DMS53 treated with DMSO at 0.1 percent for 48 hours (cell line): ENCODE measurements around the gene FAM222A.

Experiments used
- DNase-seq: peaks from one replicate; lab custom pipeline; 2025; ENCODE audit not compliant: unreplicated experiment; lab: John Stamatoyannopoulos, UW

The FAM222A gene

DNA sequence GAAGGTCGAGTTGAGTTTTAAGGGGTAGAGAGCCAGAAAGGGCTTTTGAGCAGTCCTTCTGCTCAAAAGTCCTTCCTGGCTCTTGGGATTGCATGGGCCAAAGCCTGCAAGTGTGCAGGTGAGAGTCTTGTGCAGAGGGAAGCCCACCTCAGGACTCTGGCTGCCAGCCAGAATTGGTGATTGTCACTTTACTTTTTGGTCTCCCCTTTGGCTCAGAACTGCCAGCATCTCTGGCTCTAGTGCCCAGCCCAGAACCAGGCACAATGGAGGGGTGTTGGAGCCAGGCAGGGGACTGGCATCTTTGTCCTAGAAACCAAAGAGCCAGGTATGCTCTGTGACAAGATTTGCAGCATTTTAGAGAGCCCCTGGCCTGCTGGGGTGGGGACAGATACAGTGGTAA is 23.5 kb downstream of the FAM222A start:
- no peak for DNase-seq

DNA sequence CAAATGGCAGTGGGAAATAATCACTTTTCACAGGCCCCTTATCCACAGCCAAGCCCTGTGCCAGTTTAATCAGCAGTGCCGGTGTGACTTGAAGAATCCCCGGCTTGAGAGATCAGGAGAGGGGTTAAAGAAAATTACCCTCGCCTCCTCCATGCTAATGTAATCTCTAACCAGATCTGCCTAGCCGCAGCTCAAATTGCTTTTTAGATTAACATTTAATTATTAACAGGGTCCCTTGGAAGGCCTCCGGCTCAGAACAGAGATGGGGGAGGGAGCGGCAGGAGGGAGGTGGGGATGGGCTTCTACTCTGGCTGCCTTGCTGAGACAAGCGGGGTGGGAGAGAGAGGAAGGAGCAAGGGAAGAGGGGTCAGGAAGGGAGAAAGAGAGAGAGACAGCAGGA is 24.0 kb downstream of the FAM222A start:
- peak; percentile 6 for DNase-seq

DNA sequence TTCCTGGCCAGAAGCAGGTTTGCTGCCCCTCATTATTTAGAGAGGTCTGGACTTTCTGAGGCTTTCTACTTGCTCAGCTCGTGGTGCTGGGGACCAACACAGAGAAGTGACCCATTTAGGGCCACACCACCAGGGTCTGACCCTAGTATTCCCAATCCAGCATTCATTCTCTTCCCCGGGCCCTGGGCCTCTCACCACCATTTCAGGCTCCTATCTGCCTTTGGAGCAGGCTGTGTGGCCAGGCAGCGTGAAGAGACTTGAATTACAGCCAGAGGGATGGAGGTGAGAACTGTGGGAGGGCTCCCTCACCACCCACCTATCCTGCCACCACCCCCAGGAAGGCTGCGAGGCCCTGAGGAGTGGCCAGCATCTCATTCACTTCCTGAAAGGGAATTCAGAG is 24.6 kb downstream of the FAM222A start:
- DNase-seq: no peak

DNA sequence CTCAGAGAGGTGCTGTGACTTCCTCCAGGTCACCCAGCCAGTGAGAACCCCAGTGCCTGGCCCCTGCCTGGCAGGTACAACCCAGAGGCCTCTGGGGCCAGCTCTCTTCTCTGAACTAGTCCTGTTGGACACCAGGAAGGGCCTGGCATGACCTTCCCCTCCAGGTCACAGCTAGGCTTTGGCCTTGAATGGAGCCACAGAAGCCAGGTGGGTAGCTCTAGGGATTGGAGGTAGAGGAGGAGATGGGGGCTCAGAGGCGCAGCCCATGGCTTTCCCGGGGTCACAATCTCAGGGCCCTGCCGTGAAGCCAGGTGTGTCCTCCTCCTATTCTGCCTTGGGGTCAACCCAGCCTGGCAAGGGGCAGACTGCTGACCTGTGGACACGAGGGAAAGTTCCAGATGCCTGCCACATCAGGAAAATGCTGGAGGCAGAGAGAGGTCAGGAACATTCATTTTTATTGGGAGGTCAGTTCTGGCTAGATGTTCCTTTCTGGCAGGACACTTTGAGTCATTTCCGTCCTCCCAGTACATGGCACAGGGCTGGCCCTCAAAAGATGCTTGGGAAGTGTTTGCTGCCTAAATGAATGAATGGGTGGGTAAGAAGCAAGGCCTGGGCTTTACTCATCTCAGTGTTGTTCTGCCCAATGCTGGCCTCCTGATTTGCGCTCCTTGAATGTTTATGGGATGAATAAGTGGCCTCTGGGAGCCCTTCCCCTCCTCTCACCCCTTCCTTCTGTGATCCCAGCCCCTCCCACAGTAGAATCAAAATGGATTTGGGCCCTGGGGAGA is 25.4 kb downstream of the FAM222A start:
- no peak for DNase-seq

DNA sequence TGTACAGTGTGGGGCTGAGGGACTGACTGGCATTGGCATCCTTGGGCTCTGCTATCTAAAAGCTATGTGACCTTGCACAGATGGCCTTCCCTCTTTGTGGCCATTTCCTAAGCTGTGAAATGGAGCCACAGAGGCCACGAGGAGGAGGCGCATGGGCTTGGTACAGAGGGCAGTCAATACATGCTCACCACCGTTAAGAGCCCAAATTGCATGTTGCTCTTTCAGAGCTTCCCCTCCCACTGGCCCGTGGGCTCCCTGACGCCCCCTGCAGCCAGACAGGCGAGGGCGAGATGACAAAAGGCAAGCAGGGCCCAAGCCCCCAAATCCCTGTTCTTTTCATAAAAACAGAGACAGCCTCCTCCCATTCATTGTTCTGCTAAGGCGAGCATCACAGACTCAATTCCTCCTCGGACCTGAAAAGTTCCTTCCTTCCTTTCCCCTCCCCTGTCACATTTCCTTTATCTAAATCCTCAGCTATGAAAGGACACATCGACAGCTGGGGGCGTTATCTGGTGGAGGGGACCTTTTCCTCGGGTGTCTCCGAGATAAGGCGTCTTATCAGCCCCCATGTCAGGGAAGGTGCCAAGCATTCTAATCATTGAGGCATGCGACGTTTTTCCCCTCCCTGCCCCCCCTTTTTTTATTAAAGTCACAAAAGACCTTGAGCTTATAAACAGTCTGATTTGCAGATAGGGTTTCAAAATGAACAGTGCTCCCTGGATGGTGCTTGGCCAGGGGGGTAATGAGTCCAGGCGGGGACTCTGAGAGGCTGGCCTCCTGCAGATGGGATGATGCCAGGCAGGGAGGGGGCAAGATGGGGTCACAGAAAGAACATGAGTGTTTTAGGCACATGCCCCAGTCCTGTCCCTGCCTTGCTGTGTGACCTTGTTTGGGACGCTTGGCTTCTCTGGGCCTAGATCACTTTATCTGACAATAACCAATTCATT is 26.4 kb downstream of the FAM222A start:
- no peak for DNase-seq

DNA sequence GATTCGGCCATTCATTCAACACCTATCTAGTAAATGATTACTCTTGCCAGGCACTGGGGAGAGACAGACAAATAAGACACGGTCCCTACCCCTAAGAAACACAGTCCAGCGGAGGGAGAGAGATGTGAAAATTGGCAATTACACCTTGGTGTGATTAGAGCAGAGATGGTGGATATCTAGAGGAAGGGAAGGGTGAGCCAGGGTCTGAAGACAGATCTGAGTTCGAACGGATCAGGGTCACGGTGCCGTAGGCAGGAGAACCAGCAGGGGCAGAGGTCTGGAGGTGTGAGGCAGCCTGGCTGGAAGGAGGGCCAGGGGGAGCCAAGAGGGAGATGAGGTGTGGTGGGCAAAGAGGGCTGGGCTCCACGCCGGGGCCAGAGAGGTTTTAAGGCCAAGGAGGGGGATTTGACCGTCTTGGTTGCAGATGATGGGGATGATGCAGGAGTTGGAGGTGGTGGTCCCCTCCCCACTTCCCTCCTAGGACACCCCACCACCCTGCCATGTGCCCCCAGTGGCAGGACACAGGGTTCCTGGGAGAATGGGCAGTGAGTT is 27.1 kb downstream of the FAM222A start:
- no peak for DNase-seq

DNA sequence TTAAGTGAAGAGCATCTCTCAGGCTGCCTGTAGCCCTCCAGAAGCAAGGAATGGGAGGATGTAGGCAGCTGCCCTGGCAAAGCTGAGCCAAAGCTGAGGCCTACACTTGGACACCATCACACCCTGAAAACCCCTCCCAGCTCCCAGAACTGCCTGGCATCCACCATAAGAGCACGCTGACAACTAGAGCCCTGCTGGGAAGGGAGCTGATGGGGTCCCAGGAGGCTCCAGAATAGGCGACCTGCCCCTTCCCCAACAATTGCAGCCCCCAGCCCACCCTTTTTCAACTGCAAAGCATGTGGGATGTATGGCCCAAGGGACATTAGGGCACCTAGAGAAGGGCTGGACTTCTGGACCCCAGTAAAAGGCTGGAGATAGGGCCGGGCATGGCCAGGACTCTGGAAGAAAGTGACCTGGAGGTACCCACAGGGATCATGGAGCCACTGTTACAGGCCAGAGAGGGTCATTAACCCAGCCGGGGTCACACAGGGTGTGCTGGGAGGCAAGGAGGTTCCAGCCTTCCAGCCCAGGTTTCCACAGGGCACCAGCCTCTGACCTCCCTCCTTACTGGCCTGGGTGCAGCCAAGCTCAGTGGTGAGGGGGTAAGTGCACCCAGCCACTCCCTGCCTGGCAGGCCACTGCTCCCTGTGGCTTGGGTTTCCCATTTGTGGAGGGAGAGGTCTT is 27.8 kb downstream of the FAM222A start:
- no peak for DNase-seq

DNA sequence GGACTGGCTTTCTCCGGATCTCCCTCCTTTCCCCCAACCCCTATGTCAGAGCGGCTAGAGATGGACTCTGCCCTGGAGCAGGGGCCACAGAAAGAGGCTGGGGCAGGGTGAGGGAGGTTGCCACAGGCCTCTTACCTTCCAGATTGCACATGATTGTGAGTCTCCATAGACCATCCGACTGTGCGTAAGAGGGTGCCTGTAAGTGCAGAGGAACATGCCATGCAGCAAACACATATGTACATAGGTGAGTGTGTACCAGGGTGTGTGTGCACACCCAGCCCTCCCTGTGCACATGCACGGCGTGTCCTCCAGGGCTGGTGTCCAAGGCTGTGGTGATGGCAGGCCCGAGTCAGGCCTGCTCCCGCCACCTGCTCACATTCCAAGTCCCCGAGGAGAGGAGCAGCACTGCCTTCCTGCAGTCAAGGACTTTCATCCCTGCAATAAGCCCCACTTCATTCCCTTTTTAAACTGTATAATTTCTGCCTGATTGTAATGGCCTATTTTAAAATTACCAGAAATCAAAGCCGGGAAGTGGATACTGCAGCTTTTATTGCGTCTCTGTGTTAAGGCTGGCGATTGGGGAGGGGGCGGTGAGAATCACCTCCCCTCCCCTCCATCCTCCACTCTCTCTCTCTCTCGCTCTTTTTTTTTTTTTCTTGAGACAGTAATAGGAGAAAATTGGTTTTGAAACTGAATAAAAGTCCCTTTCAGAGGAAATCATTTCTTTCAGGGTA is 28.5 kb downstream of the FAM222A start:
- no peak for DNase-seq

DNA sequence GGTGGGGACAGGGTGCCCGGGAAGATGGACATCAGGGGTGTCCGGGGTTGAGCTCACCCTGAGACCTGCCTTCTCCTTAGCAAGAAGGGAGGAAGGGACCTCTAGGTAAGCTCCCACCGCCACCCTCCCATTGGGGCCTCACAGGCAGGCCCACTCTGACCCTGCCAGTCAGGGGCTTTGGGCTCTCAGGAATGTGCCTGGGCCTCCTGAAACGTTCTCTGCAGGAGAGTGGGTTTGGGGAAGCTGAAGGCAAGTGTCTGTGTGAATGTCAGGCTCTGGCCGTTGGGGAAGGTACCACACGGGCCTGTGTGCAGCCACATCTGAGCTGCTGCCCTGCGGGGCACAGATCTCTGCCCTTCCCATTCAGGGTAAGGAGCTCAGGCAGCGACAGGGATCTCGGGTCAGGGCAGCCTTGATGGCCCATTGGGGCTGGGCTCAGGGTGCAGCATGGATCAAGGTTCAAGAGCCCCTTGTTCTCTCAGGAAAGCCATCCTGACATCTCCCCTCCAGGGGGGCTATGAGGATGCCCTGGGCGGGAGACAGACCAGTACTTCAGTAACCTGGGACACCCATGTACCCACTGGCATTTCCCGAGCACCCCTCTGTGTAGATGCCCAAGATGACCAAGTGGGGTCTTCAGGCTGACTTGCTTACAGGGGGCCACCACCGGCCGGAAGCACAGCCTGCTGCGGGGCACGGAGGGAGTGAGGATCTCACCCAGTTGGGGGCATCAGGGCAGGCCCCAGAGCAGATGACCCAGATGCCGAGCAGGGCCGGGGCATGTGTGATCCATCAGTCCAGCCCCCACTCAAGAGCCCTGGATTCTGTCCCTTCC is 29.7 kb downstream of the FAM222A start:
- DNase-seq: no peak

DNA sequence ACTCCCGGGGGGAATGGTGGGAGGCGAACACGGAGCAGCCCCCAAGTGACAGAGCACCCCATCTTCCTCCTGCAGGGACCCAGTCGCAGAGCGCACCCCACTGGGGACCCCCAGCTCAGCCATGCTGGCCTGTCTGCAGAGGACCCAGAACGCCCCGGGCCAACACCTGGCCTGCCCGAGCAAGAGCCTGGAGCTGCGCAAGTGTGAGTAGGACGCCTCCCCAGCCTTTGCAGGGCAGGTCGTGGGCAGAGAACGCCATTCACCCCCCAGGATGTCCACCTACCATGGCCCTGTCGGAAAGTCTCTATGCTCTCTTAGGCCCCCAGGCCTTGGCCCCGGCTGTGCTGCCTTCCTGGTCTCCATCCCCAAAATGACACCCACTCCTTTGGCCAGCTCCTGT is 30.4 kb downstream of the FAM222A start:
- no peak for DNase-seq

DNA sequence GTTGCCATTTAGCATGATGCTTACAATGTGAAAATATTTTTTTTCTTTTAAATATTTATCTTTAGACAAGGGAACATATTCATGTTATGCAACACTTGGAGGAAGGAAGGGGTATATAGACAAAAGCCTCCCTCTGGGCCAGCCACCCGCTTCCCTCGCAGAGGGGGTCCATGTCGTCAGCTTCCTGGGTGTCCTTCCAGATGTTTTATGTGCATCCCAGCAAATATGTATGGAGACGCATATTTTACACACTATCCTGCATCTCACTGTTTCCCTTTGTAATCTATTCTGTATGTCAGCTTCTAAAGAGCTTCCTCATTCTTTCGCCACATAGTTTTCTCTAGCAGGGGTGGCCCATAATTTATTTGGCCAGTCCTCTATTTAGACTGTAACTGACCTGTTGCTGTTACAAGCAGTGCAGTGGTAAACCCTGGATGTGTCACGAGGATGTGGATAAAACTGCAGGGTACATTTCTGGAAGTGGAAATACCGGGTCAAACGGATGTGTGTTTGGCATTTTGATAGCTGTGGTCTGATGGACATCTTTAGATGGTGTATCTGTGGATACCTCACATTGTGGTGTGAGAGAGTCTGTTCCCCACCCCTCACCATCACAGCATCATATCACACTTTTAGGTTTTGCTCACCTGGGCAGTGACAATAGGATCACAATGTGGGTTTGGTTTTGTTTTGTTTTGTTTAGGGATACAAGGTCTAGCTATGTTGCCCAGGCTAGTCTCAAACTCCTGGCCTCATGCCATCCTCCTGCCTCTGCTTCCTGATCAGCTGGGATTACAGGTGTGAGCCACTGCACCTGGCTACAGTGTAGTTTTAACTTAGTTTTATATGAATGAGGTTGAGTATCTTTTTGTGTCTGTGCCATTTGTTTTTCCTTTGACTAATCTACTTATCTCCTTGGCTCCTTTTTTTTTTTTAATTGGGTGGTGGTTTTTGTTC is 31.6 kb downstream of the FAM222A start:
- DNase-seq: no peak

DNA sequence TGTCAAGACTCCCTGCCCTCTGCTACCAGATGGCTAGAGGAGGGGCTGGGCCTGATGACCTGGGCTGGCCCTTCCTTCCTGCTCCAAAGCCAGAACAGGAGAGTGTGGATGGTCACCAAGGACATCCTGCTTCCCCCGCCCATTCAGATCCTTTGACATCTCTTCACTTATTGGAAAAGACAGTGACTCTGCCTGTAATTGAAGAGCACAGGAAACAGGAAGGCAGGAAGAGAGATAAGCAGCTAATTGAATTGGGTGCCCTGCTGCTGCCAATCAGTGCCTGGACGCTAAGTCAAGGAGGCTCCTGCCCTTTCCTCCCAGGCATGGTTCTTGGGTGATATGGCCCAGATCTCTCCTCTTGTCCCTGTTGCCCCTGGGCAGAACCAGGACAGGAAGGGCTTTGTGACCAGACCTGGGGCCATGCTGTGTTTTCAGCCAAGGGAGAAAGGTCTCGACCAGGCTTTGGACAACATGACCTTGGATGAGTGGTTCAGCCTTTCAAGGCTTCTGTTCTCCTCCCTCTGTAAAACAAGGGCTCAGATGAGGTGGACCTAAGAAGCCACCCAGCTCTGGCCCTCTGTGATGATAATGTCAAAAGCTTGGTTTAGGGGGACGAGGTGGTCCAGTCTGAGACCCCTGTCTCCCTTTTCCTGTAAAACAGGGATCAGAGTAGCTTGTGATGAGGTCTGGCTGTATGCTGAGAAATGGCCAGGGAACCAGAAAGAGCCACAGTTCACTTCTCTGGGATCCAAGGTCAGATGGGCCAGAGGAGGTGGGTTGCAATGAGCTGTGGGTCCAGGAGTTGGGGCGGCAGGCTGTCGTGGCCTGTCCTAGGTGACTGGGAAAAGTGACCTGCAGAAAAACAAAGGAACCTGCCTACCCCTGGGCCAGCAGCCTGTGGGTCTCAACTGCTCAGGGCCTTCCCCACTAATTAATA is 38.8 kb downstream of the FAM222A start:
- no peak for DNase-seq

DNA sequence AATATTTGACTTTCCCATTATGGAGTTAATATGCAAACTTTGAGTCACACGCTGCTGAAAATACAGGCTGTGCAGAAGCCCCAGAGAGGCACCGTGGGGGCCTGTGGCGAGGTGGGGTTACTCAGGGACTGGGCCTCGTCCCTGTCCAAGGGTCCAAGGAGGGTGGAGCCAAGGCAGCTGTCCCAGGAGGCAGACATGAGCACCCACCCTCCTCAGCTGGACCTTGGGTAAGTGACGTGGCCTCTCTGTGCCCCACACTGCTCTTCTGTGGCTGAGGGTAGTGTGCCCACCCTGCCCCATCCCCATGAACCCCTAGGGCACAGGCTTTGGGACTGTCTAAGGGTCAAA is 39.4 kb downstream of the FAM222A start:
- no peak for DNase-seq

DNA sequence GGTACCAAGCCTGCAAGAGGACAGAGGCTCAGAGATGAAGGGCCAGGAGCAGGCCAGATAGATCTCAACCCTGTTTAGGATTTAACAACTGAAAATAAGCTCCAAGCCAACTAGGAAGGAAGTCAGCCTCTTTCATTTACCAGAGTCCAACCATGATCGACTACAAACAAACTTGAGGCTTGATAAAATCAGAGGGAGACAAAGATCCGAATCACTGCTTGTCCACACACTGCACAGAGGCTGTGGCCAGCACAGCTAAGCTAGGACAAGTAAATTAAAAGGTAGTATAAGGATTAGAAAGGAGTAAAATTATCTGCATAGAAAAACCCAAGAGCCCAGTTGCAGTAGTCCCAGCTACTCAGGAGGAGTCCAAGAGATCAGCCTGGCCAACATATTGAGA is 40.3 kb downstream of the FAM222A start:
- DNase-seq: no peak

DNA sequence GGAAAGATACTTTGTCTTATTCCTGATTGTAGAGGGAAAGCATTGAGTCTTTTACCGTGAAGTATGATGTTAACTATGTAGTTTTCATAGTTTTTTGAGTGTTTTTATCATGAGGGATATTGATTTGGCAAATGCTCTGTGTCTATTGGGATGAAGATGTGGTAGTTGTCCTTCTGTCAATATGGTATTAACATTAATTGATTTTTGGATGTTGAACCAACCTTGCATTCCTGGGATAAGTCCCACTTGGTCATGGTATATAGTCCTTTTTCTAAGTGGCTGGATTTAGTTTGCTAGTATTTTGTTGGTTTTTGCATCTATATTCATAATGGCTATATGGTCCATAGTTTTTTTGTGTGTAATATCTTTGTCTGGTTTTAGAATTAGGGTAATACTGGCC is 42.8 kb downstream of the FAM222A start:
- DNase-seq: no peak

DNA sequence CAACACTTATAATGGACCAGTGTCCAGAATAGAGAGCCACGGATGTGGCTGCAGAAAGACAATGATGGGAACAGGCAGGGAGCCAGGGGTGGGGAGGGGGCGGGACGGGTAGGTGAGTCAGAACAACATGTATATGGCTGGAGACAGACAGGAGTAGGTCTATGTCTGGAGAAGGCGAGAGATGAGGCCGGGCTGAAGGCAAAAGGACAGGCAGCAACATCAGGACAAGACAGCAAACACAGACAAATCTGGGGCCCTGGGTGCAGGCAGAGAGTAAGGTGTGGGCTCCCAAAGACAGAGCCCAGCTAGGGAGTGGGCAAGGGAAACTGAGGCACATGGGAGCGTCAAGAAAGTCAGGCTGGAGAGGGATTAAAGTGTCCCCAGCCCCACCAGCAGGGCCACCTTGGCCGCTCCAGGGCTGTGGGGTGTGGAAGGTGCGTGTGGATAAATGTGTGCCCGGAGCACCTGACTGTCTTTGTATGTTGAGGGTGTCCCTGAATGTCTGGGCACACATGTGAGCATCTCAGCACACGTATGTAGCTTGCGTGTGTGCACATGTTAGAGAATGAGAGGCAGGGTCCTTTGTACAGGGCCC is 44.1 kb downstream of the FAM222A start:
- DNase-seq: no peak
